ENCODE measurements around the gene NHLRC1. TPM values are rescaled to one million over a fixed set of nuclear protein-coding genes. Genes with fewer than 3 reads are reported as not detected.

NHLRC1 gene
- total and polyA plus RNA-seq, 2 of the 8 experiments (the other 6 are each of a cell fraction or from before 2014, with no cell fraction given) = 0.57 to 0.58 TPM

GRCh38 chr6:18161431-18161830 is 39.0 kb upstream of the NHLRC1 start (continued):
- TF ChIP-seq HDAC2 (IDR thresholded peaks at IDR 0.05; ENCODE audit: borderline replicate concordance in 1 of 2, low read depth in 2 of 2, low read length in 2 of 2) = no peak
